H9 (cell line): ENCODE measurements around the gene CHSY1. TPM values are rescaled to one million over a fixed set of nuclear protein-coding genes. Genes with fewer than 3 reads are reported as not detected.

Source experiments
- DNase-seq: peaks from one replicate; pipeline ENCODE4 v3.0.0-alpha.2; 2017
- H2AFZ ChIP-seq: one replicate; pipeline ENCODE4 v1.6.1; 2013; ENCODE audit warnings: mild to moderate bottlenecking, low read length, control low read depth, moderate library complexity
- H2AK5ac ChIP-seq: 2 replicates; pipeline ENCODE4 v1.6.1; 2013; ENCODE audit warnings: low read length, control low read depth, mixed read lengths; ENCODE audit not compliant: insufficient read length
- H2BK120ac ChIP-seq: one replicate; pipeline ENCODE4 v1.6.1; 2013; ENCODE audit warnings: low read depth, mild to moderate bottlenecking, low read length, control low read depth, inconsistent platforms; ENCODE audit not compliant: poor library complexity, severe bottlenecking
- H2BK12ac ChIP-seq: 2 replicates; pipeline ENCODE4 v1.6.1; 2013; ENCODE audit warnings: low read length, control low read depth, mixed read lengths, low read depth; ENCODE audit not compliant: insufficient read length
- H2BK15ac ChIP-seq: 2 replicates; pipeline ENCODE4 v1.6.1; 2013; ENCODE audit warnings: low read depth, low read length, control low read depth
- H2BK20ac ChIP-seq: one replicate; pipeline ENCODE4 v1.6.1; 2013; ENCODE audit warnings: low read depth, mild to moderate bottlenecking, low read length, control low read depth, inconsistent platforms; ENCODE audit not compliant: poor library complexity, severe bottlenecking
- H2BK5ac ChIP-seq: 2 replicates; pipeline ENCODE4 v1.6.1; 2013; ENCODE audit warnings: low read length, control low read depth, mixed read lengths; ENCODE audit not compliant: insufficient read length
- H3K14ac ChIP-seq: 2 replicates; pipeline ENCODE4 v1.6.1; 2013; ENCODE audit warnings: low read length, control low read depth; ENCODE audit not compliant: insufficient read depth
- H3K18ac ChIP-seq: 2 replicates; pipeline ENCODE4 v1.6.1; 2013; ENCODE audit warnings: low read depth, mild to moderate bottlenecking, mixed read lengths, low read length, control low read depth; ENCODE audit not compliant: insufficient read length
- H3K23ac ChIP-seq: 2 replicates; pipeline ENCODE4 v1.6.1; 2013; ENCODE audit warnings: low read length, control low read depth, mixed read lengths, low read depth; ENCODE audit not compliant: insufficient read length
- H3K23me2 ChIP-seq: 2 replicates; pipeline ENCODE4 v1.6.1; 2013; ENCODE audit warnings: low read depth, mild to moderate bottlenecking, mixed read lengths, low read length, control low read depth; ENCODE audit not compliant: insufficient read length, poor library complexity, severe bottlenecking
- H3K27ac ChIP-seq: 2 replicates; pipeline ENCODE4 v1.5.1; 2013; ENCODE audit warnings: low read length, control low read depth, mixed read lengths, low read depth; ENCODE audit not compliant: insufficient read length
- H3K27me3 ChIP-seq: 2 replicates; pipeline ENCODE4 v1.6.1; 2013; ENCODE audit warnings: low read length, control low read depth, inconsistent platforms; ENCODE audit not compliant: insufficient read depth
- H3K4ac ChIP-seq: 2 replicates; pipeline ENCODE4 v1.6.1; 2013; ENCODE audit warnings: low read depth, mild to moderate bottlenecking, control low read depth, inconsistent platforms, low read length, moderate library complexity
- H3K4me1 ChIP-seq: 2 replicates; pipeline ENCODE4 v1.6.1; 2013; ENCODE audit warnings: low read length, control low read depth, inconsistent platforms; ENCODE audit not compliant: insufficient read depth
- H3K4me2 ChIP-seq: 2 replicates; pipeline ENCODE4 v1.6.1; 2013; ENCODE audit warnings: low read length, control low read depth, mixed read lengths; ENCODE audit not compliant: insufficient read length, insufficient read depth
- H3K56ac ChIP-seq: 2 replicates; pipeline ENCODE4 v1.6.1; 2013; ENCODE audit warnings: low read depth, mild to moderate bottlenecking, mixed read lengths, low read length, control low read depth; ENCODE audit not compliant: insufficient read length
- H3K79me1 ChIP-seq: 2 replicates; pipeline ENCODE4 v1.6.1; 2013; ENCODE audit warnings: low read depth, mild to moderate bottlenecking, moderate library complexity, low read length, control low read depth, inconsistent platforms; ENCODE audit not compliant: insufficient read depth, poor library complexity, severe bottlenecking
- H3K79me2 ChIP-seq: 2 replicates; pipeline ENCODE4 v1.6.1; 2013; ENCODE audit warnings: low read length, control low read depth, inconsistent platforms; ENCODE audit not compliant: insufficient read depth
- H3K9ac ChIP-seq: 2 replicates; pipeline ENCODE4 v1.6.1; 2013; ENCODE audit warnings: low read length, control low read depth, mixed read lengths; ENCODE audit not compliant: insufficient read length; ENCODE audit errors: extremely low read depth
- H3K9me3 ChIP-seq: one replicate; pipeline ENCODE4 v1.6.1; 2013; ENCODE audit warnings: low read depth, low read length, inconsistent platforms; ENCODE audit not compliant: control insufficient read depth
- H3T11ph ChIP-seq: one replicate; pipeline ENCODE4 v1.6.1; 2013; ENCODE audit warnings: mild to moderate bottlenecking, low read length, control low read depth, inconsistent platforms
- H4K20me1 ChIP-seq: one replicate; pipeline ENCODE4 v1.6.1; 2013; ENCODE audit not compliant: control insufficient read depth, insufficient read length, insufficient read depth
- H4K5ac ChIP-seq: 2 replicates; pipeline ENCODE4 v1.6.1; 2013; ENCODE audit warnings: low read depth, mild to moderate bottlenecking, mixed read lengths, low read length, control low read depth; ENCODE audit not compliant: insufficient read length
- H4K8ac ChIP-seq: replicated peaks from 2 replicates; pipeline ENCODE4 v1.6.1; 2013; ENCODE audit warnings: low read length, control low read depth, mixed read lengths, low read depth; ENCODE audit not compliant: insufficient read length
- H4K91ac ChIP-seq: 2 replicates; pipeline ENCODE4 v1.6.1; 2013; ENCODE audit warnings: low read depth, mild to moderate bottlenecking, moderate library complexity, mixed read lengths, low read length, control low read depth; ENCODE audit not compliant: insufficient read length
- H3K27ac Mint-ChIP-seq, 3 experiments: 2 replicates in 2 of 3; 3 replicates in 1 of 3; pipeline ENCODE4 v1.8.0; 2020 to 2021; ENCODE audit warnings: mixed read lengths in 3 of 3, mild to moderate bottlenecking in 1 of 3, moderate library complexity in 1 of 3
- H3K27me3 Mint-ChIP-seq: 2 replicates; pipeline ENCODE4 v1.8.0; 2021; ENCODE audit warnings: low read depth, mild to moderate bottlenecking, moderate library complexity, mixed read lengths
- H3K36me3 Mint-ChIP-seq, 3 experiments: 2 replicates in 2 of 3; 3 replicates in 1 of 3; pipeline ENCODE4 v1.8.0; 2020 to 2021; ENCODE audit warnings: low read depth in 3 of 3, mixed read lengths in 3 of 3; ENCODE audit not compliant: insufficient read depth in 1 of 3
- H3K4me1 Mint-ChIP-seq, 2 experiments: 2 replicates each; pipeline ENCODE4 v1.8.0; 2020; ENCODE audit warnings: mixed read lengths in 2 of 2
- H3K4me3 Mint-ChIP-seq, 2 experiments: 2 replicates in 1 of 2; 3 replicates in 1 of 2; pipeline ENCODE4 v1.8.0; 2020 to 2021; ENCODE audit warnings: mild to moderate bottlenecking in 2 of 2, mixed read lengths in 2 of 2, moderate library complexity in 1 of 2
- H3K9me3 Mint-ChIP-seq, 2 experiments: 2 replicates in 1 of 2; 3 replicates in 1 of 2; pipeline ENCODE4 v1.8.0; 2020; ENCODE audit warnings: mild to moderate bottlenecking in 2 of 2, mixed read lengths in 2 of 2, moderate library complexity in 1 of 2
- CTCF ChIP-seq: fragments of 200-600 bp; sonication (generic); conservative IDR thresholded peaks from 3 replicates; pipeline ENCODE4 v1.8.0; 2021; ENCODE audit warnings: antibody characterized with exemption, mild to moderate bottlenecking
- WGBS: extraction: QIAGEN DNeasy Blood & Tissue Kit; methylation state at CpG from one replicate; pipeline ENCODE4 v1.1.7; 2013; ENCODE audit warnings: missing lambda C conversion rate, low lambda C conversion rate, mixed read lengths; ENCODE audit not compliant: insufficient read length; ENCODE audit errors: extremely low coverage; 5-methylcytosine and 5-hydroxymethylcytosine counted together
- total RNA-seq: library from RNA; stranded (reverse); gene quantifications from 2 replicates; pipeline ENCODE4 v1.2.1, GENCODE V29; 2021

The CHSY1 gene
- total RNA-seq, 1 experiment from 2014 or later = 68.3 TPM

GRCh38 chr15:101210058-101210457, 41.8 kb downstream of the CHSY1 start:
- Histone ChIP-seq H4K20me1 (no peaks in the 10 kb centered on the region), H3K4me1 (no peaks in the 10 kb centered on the region; the same call in 1 of the 2 replicates), H3K79me2 (peaks cover 43% of the 10 kb centered on the region; the same call in 1 of the 2 replicates)

More at GRCh38 chr15:101210058-101210457, 41.8 kb downstream of the CHSY1 start:
- no CpG with 5 or more reads among the region's 1 CpG for WGBS
- Histone ChIP-seq H3T11ph (no peak overlapping the region), H3K18ac (no peak overlapping the region), H2BK12ac (no peak overlapping the region), H4K8ac (no peak overlapping the region), H3K27ac (no peak overlapping the region), H4K91ac (no peak overlapping the region), H3K27me3 (no peaks in the 10 kb centered on the region), H3K79me1 (peaks cover 4% of the 10 kb centered on the region), H2AK5ac (no peak overlapping the region), H3K14ac (no peak overlapping the region), H4K5ac (no peak overlapping the region), H3K23me2 (no peaks in the 10 kb centered on the region), H3K9ac (no peak overlapping the region), H2AFZ (no peak overlapping the region), H3K23ac (no peak overlapping the region), H2BK20ac (no peak overlapping the region), H3K9me3 (no peaks in the 10 kb centered on the region), H2BK5ac (no peak overlapping the region), H3K4ac (no peak overlapping the region), H3K56ac (no peak overlapping the region), H2BK15ac (no peak overlapping the region), H3K4me2 (no peak overlapping the region), H2BK120ac (no peak overlapping the region)
- Mint-ChIP-seq H3K4me3 (no peak overlapping the region), H3K27me3 (no peaks in the 10 kb centered on the region), H3K27ac (no peak overlapping the region), H3K4me1 (peaks cover 7 to 11% of the 10 kb centered on the region in 2 experiments), H3K9me3 (no peaks in the 10 kb centered on the region), H3K36me3 (peaks cover 0 to 10% (median 7%) of the 10 kb centered on the region in 3 experiments; a peak in 5 of 7 replicates)
- no peak for DNase-seq
- TF ChIP-seq CTCF = no peak
